Esophagus muscularis mucosa (tissue), 4 donors: ENCODE measurements around the gene UBE2V1. TPM values are rescaled to one million over a fixed set of nuclear protein-coding genes. Genes with fewer than 3 reads are reported as not detected.

Experiments
- DNase-seq: peaks from one replicate; pipeline ENCODE4 v3.0.0-alpha.2; 2017; ENCODE audit errors: extremely low spot score
- H3K27ac ChIP-seq, 4 donors: fragments of 200-600 bp; sonication (generic); replicated peaks in 1 of 4; 1 replicate in 3 of 4; 2 replicates in 1 of 4; pipeline ENCODE4 v1.5.1; 2016 to 2019; ENCODE audit warnings: mild to moderate bottlenecking in 1 of 4
- H3K27me3 ChIP-seq, 4 donors: fragments of 200-600 bp; sonication (generic); one replicate each; pipeline versions ENCODE4 v1.5.1 to v1.6.0; 2016 to 2019
- H3K36me3 ChIP-seq, 4 donors: fragments of 200-600 bp; sonication (generic); one replicate each; pipeline ENCODE4 v1.5.1; 2016 to 2019
- H3K4me1 ChIP-seq, 4 donors: fragments of 200-600 bp; sonication (generic); one replicate each; pipeline ENCODE4 v1.5.1; 2016 to 2019
- H3K4me3 ChIP-seq, 4 donors: fragments of 200-600 bp; sonication (generic); 1 replicate in 2 of 4; 2 replicates in 2 of 4; pipeline ENCODE4 v1.5.1; 2016 to 2019; ENCODE audit warnings: mild to moderate bottlenecking in 4 of 4, moderate library complexity in 1 of 4
- H3K9me3 ChIP-seq, 4 donors: fragments of 200-600 bp; sonication (generic); 1 replicate in 3 of 4; 2 replicates in 1 of 4; pipeline ENCODE4 v1.5.1; 2016 to 2019
- CTCF ChIP-seq, 3 experiments: fragments of 200-600 bp in 2 of 3; fragments of 450-650 bp in 1 of 3; sonication (generic) in 2 of 3; IDR thresholded peaks; one replicate each; pipeline ENCODE4 v1.5.1; 2017 to 2019; ENCODE audit warnings: antibody characterized with exemption in 3 of 3, mild to moderate bottlenecking in 2 of 3, moderate library complexity in 1 of 3
- EP300 ChIP-seq: sonication (generic); formaldehyde crosslinking; IDR thresholded peaks from one replicate; pipeline ENCODE4 v1.6.1; 2017; ENCODE audit warnings: antibody characterized with exemption
- POLR2A ChIP-seq: fragments of 450-650 bp; IDR thresholded peaks from one replicate; pipeline ENCODE4 v1.6.1; 2017; ENCODE audit warnings: antibody characterized with exemption, moderate library complexity, mild to moderate bottlenecking, low read depth
- POLR2AphosphoS5 ChIP-seq, 2 donors: sonication (generic); formaldehyde crosslinking; IDR thresholded peaks; one replicate each; pipeline ENCODE4 v1.6.1; 2017; ENCODE audit warnings: antibody characterized with exemption in 2 of 2
- WGBS: methylation state at CpG from one replicate; pipeline ENCODE4 v1.1.5; 2018; 5-methylcytosine and 5-hydroxymethylcytosine counted together
- intact Hi-C: fragments of 100-400 bp; cut with DNase I; formaldehyde crosslinking; loops from one replicate; pipeline ENCODE4 v1.15.1; 2023
- total RNA-seq, 4 donors: library from RNA; depleted of rRNA; stranded (reverse); fragments of >200 nt; gene quantifications; one replicate each; pipeline versions ENCODE4 v1.1.0 to v1.2.1, GENCODE V29; 2016

The UBE2V1 gene
- total RNA-seq, 4 donors from 2014 or later = 66.8 to 104 (median 78.3) TPM

DNA sequence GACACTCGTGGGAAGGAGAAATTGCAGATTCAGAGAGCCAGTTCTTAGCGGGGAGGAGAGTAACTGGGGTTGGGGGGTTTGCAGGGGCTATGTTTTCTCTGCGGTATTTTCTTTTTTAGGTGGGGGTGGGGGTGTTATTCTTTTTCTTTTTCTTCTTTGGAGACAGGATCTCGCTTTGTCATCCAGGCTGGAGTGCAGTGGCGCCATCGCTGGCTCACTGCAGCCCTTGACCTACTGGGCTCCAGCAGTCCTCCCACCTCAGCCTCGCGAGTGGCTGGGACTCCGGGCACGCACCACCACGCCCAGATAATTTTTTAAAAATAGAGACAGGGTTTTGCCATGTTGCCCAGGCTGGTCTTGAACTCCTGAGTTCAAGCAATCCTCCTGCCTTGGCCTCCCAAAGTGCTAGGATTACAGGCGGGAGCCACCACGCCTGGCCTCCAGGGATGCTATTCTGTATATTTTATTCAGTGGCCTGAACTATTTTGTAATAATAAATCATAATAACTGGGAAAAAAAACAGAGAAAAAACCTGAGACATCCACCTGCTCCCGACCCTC lies 57.3 kb downstream of the UBE2V1 start:
- Histone ChIP-seq H3K36me3 (no peaks in the 10 kb centered on the region), H3K4me1 (peaks cover 13 to 19% (median 16%) of the 10 kb centered on the region in 4 donors), H3K27me3 (no peaks in the 10 kb centered on the region), H3K27ac (no peak overlapping the region), H3K4me3 (no peak overlapping the region), H3K9me3 (no peaks in the 10 kb centered on the region)
- intact Hi-C loops = no loop called here
- WGBS = 79% methylated on average over 14 of the region's 14 CpGs
- DNase-seq = no peak
- TF ChIP-seq POLR2AphosphoS5 (IDR thresholded peaks at IDR 0.05) (no peak), POLR2A (no peak), CTCF (IDR thresholded peaks at IDR 0.05) (no peak), EP300 (no peak)

- no peak for DNase-seq
Observed at GRCh38 chr20:50054626-50055511, 58.1 kb downstream of the UBE2V1 start.

DNA sequence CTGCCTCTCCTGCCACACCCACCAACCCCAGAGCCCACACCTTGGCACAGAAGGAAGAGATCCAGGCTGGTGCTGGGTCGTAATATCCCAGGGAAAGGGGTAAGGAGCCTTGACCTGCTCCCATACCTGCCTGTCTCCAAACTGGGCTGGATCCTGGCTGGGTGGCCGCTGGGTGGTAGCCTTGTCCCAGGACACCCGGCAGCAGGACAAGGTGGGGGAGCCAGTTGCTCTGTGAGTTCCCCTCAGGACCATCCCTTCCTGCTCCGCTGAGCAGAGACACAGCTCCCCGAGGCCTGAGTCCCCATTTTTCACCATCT lies 58.8 kb downstream of the UBE2V1 start:
- no peak for TF ChIP-seq POLR2A
- TF ChIP-seq POLR2AphosphoS5 (IDR thresholded peaks at IDR 0.05) = no peak
- TF ChIP-seq EP300 = no peak
- TF ChIP-seq CTCF (IDR thresholded peaks at IDR 0.05) = no peak
- Histone ChIP-seq H3K27ac (no peak overlapping the region), H3K4me3 (no peak overlapping the region), H3K4me1 (peaks cover 13 to 19% (median 16%) of the 10 kb centered on the region in 4 donors), H3K9me3 (no peaks in the 10 kb centered on the region), H3K27me3 (no peaks in the 10 kb centered on the region), H3K36me3 (no peaks in the 10 kb centered on the region)
- DNase-seq = no peak
- intact Hi-C loops = no loop called here
- WGBS = 63% methylated on average over 5 of the region's 5 CpGs

More at GRCh38 chr20:50054626-50055511, 58.1 kb downstream of the UBE2V1 start:
- no peaks in the 10 kb centered on the region for H3K27me3 ChIP-seq
- no peak overlapping the region for H3K27ac ChIP-seq
- no peaks in the 10 kb centered on the region for H3K9me3 ChIP-seq
- intact Hi-C loops = no loop called here
- peaks cover 13 to 19% (median 16%) of the 10 kb centered on the region in 4 donors for H3K4me1 ChIP-seq
- no peaks in the 10 kb centered on the region for H3K36me3 ChIP-seq
- 48% methylated on average over 20 of the region's 34 CpGs for WGBS
- TF ChIP-seq POLR2A (no peak), CTCF (IDR thresholded peaks at IDR 0.05) (no peak), POLR2AphosphoS5 (IDR thresholded peaks at IDR 0.05) (no peak), EP300 (no peak)
- H3K4me3 ChIP-seq = no peak overlapping the region

- Histone ChIP-seq H3K4me1 (peaks cover 13 to 23% (median 17%) of the 10 kb centered on the region in 4 donors), H3K9me3 (no peaks in the 10 kb centered on the region), H3K27ac (no peak overlapping the region), H3K36me3 (no peaks in the 10 kb centered on the region), H3K27me3 (no peaks in the 10 kb centered on the region), H3K4me3 (no peak overlapping the region)
- no peak for TF ChIP-seq CTCF (IDR thresholded peaks at IDR 0.05)
- no peak for TF ChIP-seq EP300
- TF ChIP-seq POLR2A = no peak
- no peak for TF ChIP-seq POLR2AphosphoS5 (IDR thresholded peaks at IDR 0.05)
- no peak for DNase-seq
- intact Hi-C loops = no loop called here
- WGBS = 80% methylated on average over 17 of the region's 19 CpGs
Observed at GRCh38 chr20:50053362-50054230, 59.4 kb downstream of the UBE2V1 start.
